Naive thymus-derived CD8-positive, alpha-beta T cell (primary cell): ENCODE measurements around the gene UGDH. TPM values are rescaled to one million over a fixed set of nuclear protein-coding genes. Genes with fewer than 3 reads are reported as not detected.

Experiments used
- ATAC-seq, 2 donors: fragments of 150-1000 bp; cut with Tn5 transposase in 1 of 2; sonication (Bioruptor Pico), chemical (Tn5 transposase) in 1 of 2; 1 replicate in 1 of 2; 2 replicates in 1 of 2; pipeline ENCODE4 v1.10.0; 2021; ENCODE audit warnings: mild to moderate bottlenecking in 2 of 2, moderate library complexity in 2 of 2
- POLR2A ChIA-PET: fragments of 350-600 bp; sonication (Branson Sonifier 250); formaldehyde crosslinking; loops from one replicate; lab custom pipeline; 2021; ENCODE audit warnings: antibody characterized with exemption; lab: Charles Lee
- DNase-seq, 10 donors: peaks; one replicate each; pipeline versions ENCODE4 v3.0.0 to v3.0.0-alpha.2; 2020 to 2022
- H3K27ac Mint-ChIP-seq, 10 donors: one replicate each; pipeline ENCODE4 v1.8.0; 2020 to 2022; ENCODE audit warnings: mild to moderate bottlenecking in 10 of 10, mixed read lengths in 10 of 10, moderate library complexity in 4 of 10, inconsistent platforms in 1 of 10
- H3K27me3 Mint-ChIP-seq, 5 donors: one replicate each; pipeline ENCODE4 v1.8.0; 2021 to 2022; ENCODE audit warnings: mixed read lengths in 5 of 5
- H3K36me3 Mint-ChIP-seq, 3 donors: one replicate each; pipeline ENCODE4 v1.8.0; 2020 to 2022; ENCODE audit warnings: mixed read lengths in 3 of 3, mild to moderate bottlenecking in 2 of 3, inconsistent platforms in 1 of 3
- H3K4me1 Mint-ChIP-seq, 4 donors: one replicate each; pipeline ENCODE4 v1.8.0; 2021 to 2022; ENCODE audit warnings: mixed read lengths in 4 of 4
- H3K4me3 Mint-ChIP-seq, 10 donors: one replicate each; pipeline ENCODE4 v1.8.0; 2020 to 2022; ENCODE audit warnings: mild to moderate bottlenecking in 10 of 10, mixed read lengths in 10 of 10, moderate library complexity in 6 of 10, inconsistent platforms in 1 of 10
- H3K9me3 Mint-ChIP-seq, 9 donors: one replicate each; pipeline ENCODE4 v1.8.0; 2020 to 2022; ENCODE audit warnings: mixed read lengths in 9 of 9, mild to moderate bottlenecking in 3 of 9, inconsistent platforms in 1 of 9, moderate library complexity in 1 of 9
- polyA plus RNA-seq, 3 donors: library from polyadenylated mRNA; unstranded; fragments of 300-500 nt; fragmentation: Illumina TruSeq; gene quantifications; one replicate each; pipeline ENCODE4 v1.2.3, GENCODE V29; 2021
- total RNA-seq, 8 experiments: library from RNA in 2 of 8; stranded (reverse) in 2 of 8; gene quantifications; one replicate each; pipeline ENCODE4 v1.2.3 and lab custom pipeline; 2021 to 2026

UGDH gene
- total RNA-seq = 10 to 100 TPM; 19.3 to 22.7 TPM
- 10 to 100 TPM; 20.0 to 27.8 (median 20.6) TPM for polyA plus RNA-seq
- 10.3 to 28.7 (median 21.5) reads per million in 6 experiments for total RNA-seq (lab: John Stamatoyannopoulos, UW)

- peaks cover 6 to 21% (median 18%) of the 10 kb centered on the region in 3 donors for H3K36me3 Mint-ChIP-seq
- no peaks in the 10 kb centered on the region for H3K27me3 Mint-ChIP-seq
- H3K4me1 Mint-ChIP-seq = peaks cover 11 to 30% (median 24%) of the 10 kb centered on the region in 4 donors
- peak within 1 kb of the TSS; percentile 85 to 98 (median 94) for H3K27ac Mint-ChIP-seq
- DNase-seq (peak; percentile 83 to 93 (median 88)), ATAC-seq (peak; percentile 95 to 97)
- H3K9me3 Mint-ChIP-seq = peaks cover 7 to 26% (median 20%) of the 10 kb centered on the region in 9 donors
- POLR2A ChIA-PET = interaction anchor here (0.7 to 1.3 kb wide), 9 partner anchors 10 to 1524 kb away, joined by 3 to 9 read pairs (median 3); partner anchors contain the start of genes LIAS, RFC1, SMIM14 and UBE2K
- peak within 1 kb of the TSS; percentile 95 to 99 (median 97) for H3K4me3 Mint-ChIP-seq
Observed at GRCh38 chr4:39527296-39528060, at the start of gene UGDH. Gene UGDH, minus strand, starts transcription at chr4:39527439. Its CDS starts 5,927 bp downstream, at chr4:39521512.

- ATAC-seq = no peak
- Mint-ChIP-seq H3K4me1 (peaks cover 0 to 2% (median under 1%) of the 10 kb centered on the region in 4 donors), H3K4me3 (no peak overlapping the region), H3K9me3 (no peaks in the 10 kb centered on the region), H3K27me3 (no peaks in the 10 kb centered on the region), H3K27ac (peak overlapping the region in 2 of 10 donors; percentile 24 to 25), H3K36me3 (peaks cover 0 to 8% (median 3%) of the 10 kb centered on the region in 3 donors)
- no peak for DNase-seq
- POLR2A ChIA-PET = interaction anchor here (0.7 kb wide), 2 partner anchors 116 to 422 kb away, joined by 3 to 5 read pairs; partner anchors contain the start of genes LIAS and RPL9
Observed at GRCh38 chr4:39574946-39575345, 47.7 kb upstream of the UGDH start.

GRCh38 chr4:39571504-39571903, 44.3 kb upstream of the UGDH start:
- POLR2A ChIA-PET = no interaction called here
- no peak for ATAC-seq
- no peak overlapping the region for H3K27ac Mint-ChIP-seq
- H3K4me3 Mint-ChIP-seq = no peak overlapping the region
- peaks cover 0 to 10% (median 2%) of the 10 kb centered on the region in 4 donors for H3K4me1 Mint-ChIP-seq
- no peak for DNase-seq
- peaks cover 0 to 10% (median 6%) of the 10 kb centered on the region in 3 donors for H3K36me3 Mint-ChIP-seq
- H3K27me3 Mint-ChIP-seq = no peaks in the 10 kb centered on the region
- no peaks in the 10 kb centered on the region for H3K9me3 Mint-ChIP-seq

GRCh38 chr4:39571054-39571453, 43.8 kb upstream of the UGDH start:
- H3K27me3 Mint-ChIP-seq = no peaks in the 10 kb centered on the region
- H3K4me1 Mint-ChIP-seq = peaks cover 0 to 10% (median 2%) of the 10 kb centered on the region in 4 donors
- H3K36me3 Mint-ChIP-seq = peaks cover 3 to 13% (median 9%) of the 10 kb centered on the region in 3 donors
- DNase-seq (no peak), ATAC-seq (no peak)
- H3K9me3 Mint-ChIP-seq = peaks cover 0 to 4% (median 0%) of the 10 kb centered on the region in 9 donors
- H3K4me3 Mint-ChIP-seq = no peak overlapping the region
- no peak overlapping the region for H3K27ac Mint-ChIP-seq
- POLR2A ChIA-PET = no interaction called here

GRCh38 chr4:39569209-39569608, 42.0 kb upstream of the UGDH start:
- Mint-ChIP-seq H3K9me3 (peaks cover 0 to 9% (median 0%) of the 10 kb centered on the region in 9 donors), H3K4me1 (peaks cover 0 to 10% (median 2%) of the 10 kb centered on the region in 4 donors), H3K36me3 (peaks cover 7 to 22% (median 20%) of the 10 kb centered on the region in 3 donors), H3K4me3 (no peak overlapping the region), H3K27ac (no peak overlapping the region), H3K27me3 (no peaks in the 10 kb centered on the region)
- POLR2A ChIA-PET = no interaction called here
- ATAC-seq (no peak), DNase-seq (no peak)

- DNase-seq = no peak
- no peak for ATAC-seq
- POLR2A ChIA-PET = no interaction called here
- H3K36me3 Mint-ChIP-seq = peaks cover 7 to 24% (median 20%) of the 10 kb centered on the region in 3 donors
- H3K27me3 Mint-ChIP-seq = no peaks in the 10 kb centered on the region
- H3K4me3 Mint-ChIP-seq = peak overlapping the region in 1 of 10 donors; percentile 43
- peaks cover 0 to 10% (median 2%) of the 10 kb centered on the region in 4 donors for H3K4me1 Mint-ChIP-seq
- H3K27ac Mint-ChIP-seq = no peak overlapping the region
- H3K9me3 Mint-ChIP-seq = peaks cover 0 to 9% (median 0%) of the 10 kb centered on the region in 9 donors
Observed at GRCh38 chr4:39568805-39569204, 41.6 kb upstream of the UGDH start.

GRCh38 chr4:39565878-39566600, 38.8 kb upstream of the UGDH start:
- Mint-ChIP-seq H3K36me3 (peaks cover 7 to 21% (median 15%) of the 10 kb centered on the region in 3 donors), H3K9me3 (peaks cover 0 to 9% (median 0%) of the 10 kb centered on the region in 9 donors), H3K27ac (no peak overlapping the region), H3K4me3 (no peak overlapping the region), H3K27me3 (no peaks in the 10 kb centered on the region), H3K4me1 (peaks cover 0 to 8% (median 3%) of the 10 kb centered on the region in 4 donors)
- POLR2A ChIA-PET = no interaction called here
- ATAC-seq (no peak), DNase-seq (no peak)

GRCh38 chr4:39563346-39563847, 36.2 kb upstream of the UGDH start:
- ATAC-seq (no peak), DNase-seq (no peak)
- Mint-ChIP-seq H3K4me3 (no peak overlapping the region), H3K27ac (peak overlapping the region in 1 of 10 donors; percentile 68), H3K27me3 (no peaks in the 10 kb centered on the region), H3K36me3 (peaks cover 7 to 23% (median 21%) of the 10 kb centered on the region in 3 donors), H3K4me1 (peaks cover 0 to 5% (median 2%) of the 10 kb centered on the region in 4 donors), H3K9me3 (peaks cover 0 to 9% (median 0%) of the 10 kb centered on the region in 9 donors)
- POLR2A ChIA-PET = no interaction called here

- ATAC-seq (no peak), DNase-seq (no peak)
- Mint-ChIP-seq H3K4me1 (peaks cover 0 to 5% (median under 1%) of the 10 kb centered on the region in 4 donors), H3K27me3 (no peaks in the 10 kb centered on the region), H3K36me3 (peaks cover 7 to 24% (median 17%) of the 10 kb centered on the region in 3 donors), H3K27ac (no peak overlapping the region), H3K4me3 (no peak overlapping the region), H3K9me3 (peaks cover 0 to 9% (median 0%) of the 10 kb centered on the region in 9 donors)
- POLR2A ChIA-PET = no interaction called here
Observed at GRCh38 chr4:39562792-39563191, 35.6 kb upstream of the UGDH start.

- POLR2A ChIA-PET = no interaction called here
- Mint-ChIP-seq H3K4me3 (no peak overlapping the region), H3K27me3 (no peaks in the 10 kb centered on the region), H3K36me3 (peaks cover 0 to 27% (median 6%) of the 10 kb centered on the region in 3 donors), H3K27ac (no peak overlapping the region), H3K9me3 (no peaks in the 10 kb centered on the region), H3K4me1 (peaks cover 0 to 7% (median under 1%) of the 10 kb centered on the region in 4 donors)
- ATAC-seq (no peak), DNase-seq (no peak)
Observed at GRCh38 chr4:39559626-39560025, 32.4 kb upstream of the UGDH start.

GRCh38 chr4:39555472-39555871, 28.2 kb upstream of the UGDH start:
- Mint-ChIP-seq H3K4me3 (no peak overlapping the region), H3K9me3 (no peaks in the 10 kb centered on the region), H3K4me1 (peaks cover 0 to 3% (median 0%) of the 10 kb centered on the region in 4 donors), H3K27ac (no peak overlapping the region), H3K27me3 (no peaks in the 10 kb centered on the region), H3K36me3 (peaks cover 0 to 49% (median 6%) of the 10 kb centered on the region in 3 donors)
- DNase-seq (no peak), ATAC-seq (no peak)
- POLR2A ChIA-PET = interaction anchor here (0.6 kb wide), 1 partner anchor 169 kb away, joined by 3 read pairs; no protein-coding TSS in a partner anchor

GRCh38 chr4:39548425-39549067, 21.3 kb upstream of the UGDH start:
- Mint-ChIP-seq H3K27ac (no peak overlapping the region), H3K4me3 (no peak overlapping the region), H3K36me3 (peaks cover 0 to 23% (median 11%) of the 10 kb centered on the region in 3 donors), H3K27me3 (no peaks in the 10 kb centered on the region), H3K9me3 (no peaks in the 10 kb centered on the region), H3K4me1 (no peaks in the 10 kb centered on the region)
- ATAC-seq (no peak), DNase-seq (no peak)
- POLR2A ChIA-PET = no interaction called here
